ENCODE results near the gene RIPPLY3.

DNA sequence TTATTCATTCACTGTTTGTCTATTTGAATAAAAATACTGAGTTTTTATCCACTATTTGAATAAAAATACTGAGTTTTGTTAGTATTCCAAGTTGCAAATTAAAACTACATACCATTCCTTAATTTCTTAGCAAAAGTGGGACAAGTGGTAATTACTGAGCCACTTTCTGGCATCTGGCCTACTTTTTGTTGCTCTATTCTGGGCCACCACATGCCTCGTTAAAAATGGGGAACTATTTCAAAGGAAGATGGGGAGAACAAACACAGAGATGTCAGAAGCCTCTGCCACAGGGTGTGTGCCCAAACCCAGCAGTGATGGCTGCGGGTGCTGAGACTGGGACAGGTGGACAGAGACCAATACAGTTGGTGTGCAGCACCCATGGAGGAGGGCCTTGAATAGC is 51.8 kb downstream of the RIPPLY3 start:
- TF ChIP-seq, protein P1, sequence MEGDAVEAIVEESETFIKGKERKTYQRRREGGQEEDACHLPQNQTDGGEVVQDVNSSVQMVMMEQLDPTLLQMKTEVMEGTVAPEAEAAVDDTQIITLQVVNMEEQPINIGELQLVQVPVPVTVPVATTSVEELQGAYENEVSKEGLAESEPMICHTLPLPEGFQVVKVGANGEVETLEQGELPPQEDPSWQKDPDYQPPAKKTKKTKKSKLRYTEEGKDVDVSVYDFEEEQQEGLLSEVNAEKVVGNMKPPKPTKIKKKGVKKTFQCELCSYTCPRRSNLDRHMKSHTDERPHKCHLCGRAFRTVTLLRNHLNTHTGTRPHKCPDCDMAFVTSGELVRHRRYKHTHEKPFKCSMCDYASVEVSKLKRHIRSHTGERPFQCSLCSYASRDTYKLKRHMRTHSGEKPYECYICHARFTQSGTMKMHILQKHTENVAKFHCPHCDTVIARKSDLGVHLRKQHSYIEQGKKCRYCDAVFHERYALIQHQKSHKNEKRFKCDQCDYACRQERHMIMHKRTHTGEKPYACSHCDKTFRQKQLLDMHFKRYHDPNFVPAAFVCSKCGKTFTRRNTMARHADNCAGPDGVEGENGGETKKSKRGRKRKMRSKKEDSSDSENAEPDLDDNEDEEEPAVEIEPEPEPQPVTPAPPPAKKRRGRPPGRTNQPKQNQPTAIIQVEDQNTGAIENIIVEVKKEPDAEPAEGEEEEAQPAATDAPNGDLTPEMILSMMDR (IDR thresholded peaks at IDR 0.05), result no peak
- TF ChIP-seq POLR2A (IDR thresholded peaks at IDR 0.05), result no peak
- TF ChIP-seq EP300 (IDR thresholded peaks at IDR 0.05), result no peak
